ENCODE data around the gene PRKG1.
A peak's percentile ranks its signal among the peaks of the same experiment; 100 is the strongest.

The PRKG1 gene

GRCh38 chr10:52316001-52316400 lies 1241.7 kb downstream of the PRKG1 start:
- DNase-seq (ENCODE audit: low spot score) = no peak

GRCh38 chr10:52316500-52316899 lies 1242.2 kb downstream of the PRKG1 start:
- no peak for DNase-seq (ENCODE audit: low spot score)

GRCh38 chr10:52318136-52318701 lies 1243.9 kb downstream of the PRKG1 start:
- DNase-seq (ENCODE audit: low spot score) = no peak

- no peak for DNase-seq (ENCODE audit: low spot score)
Observed at GRCh38 chr10:52318822-52319464, 1244.7 kb downstream of the PRKG1 start.

GRCh38 chr10:52319926-52320325 lies 1245.6 kb downstream of the PRKG1 start:
- DNase-seq (ENCODE audit: low spot score) = no peak

- no peak for DNase-seq (ENCODE audit: low spot score)
Observed at GRCh38 chr10:52322323-52322722, 1248.0 kb downstream of the PRKG1 start.

GRCh38 chr10:52322936-52323335 lies 1248.6 kb downstream of the PRKG1 start:
- no peak for DNase-seq (ENCODE audit: low spot score)

- DNase-seq (ENCODE audit: low spot score) = no peak
Observed at GRCh38 chr10:52326382-52326781, 1252.1 kb downstream of the PRKG1 start.

GRCh38 chr10:52331638-52332364 lies 1257.5 kb downstream of the PRKG1 start:
- no peak for DNase-seq (ENCODE audit: low spot score)

- DNase-seq (ENCODE audit: low spot score) = no peak
Observed at GRCh38 chr10:52332815-52333214, 1258.5 kb downstream of the PRKG1 start.

GRCh38 chr10:52334595-52334994 lies 1260.3 kb downstream of the PRKG1 start:
- DNase-seq (ENCODE audit: low spot score) = no peak

GRCh38 chr10:52335665-52336064 lies 1261.4 kb downstream of the PRKG1 start:
- no peak for DNase-seq (ENCODE audit: low spot score)

GRCh38 chr10:52337225-52337624 lies 1262.9 kb downstream of the PRKG1 start:
- DNase-seq (ENCODE audit: low spot score) = no peak

GRCh38 chr10:52343439-52343838 lies 1269.2 kb downstream of the PRKG1 start:
- DNase-seq (ENCODE audit: low spot score) = no peak

GRCh38 chr10:52346394-52347326 lies 1272.4 kb downstream of the PRKG1 start:
- peak; percentile 12 for DNase-seq (ENCODE audit: low spot score)

- DNase-seq (ENCODE audit: low spot score) = no peak
Observed at GRCh38 chr10:52347327-52347667, 1273.0 kb downstream of the PRKG1 start.

All from D341Med (cell line).